ENCODE results near the gene FAIM.
A peak's percentile ranks its signal among the peaks of the same experiment; 100 is the strongest.
"Not testable (repeated sequence)": the region's sequence is repeated elsewhere in the genome, so short reads cannot be mapped to it uniquely, and the experiment has no call there.

Gene FAIM, protein sequence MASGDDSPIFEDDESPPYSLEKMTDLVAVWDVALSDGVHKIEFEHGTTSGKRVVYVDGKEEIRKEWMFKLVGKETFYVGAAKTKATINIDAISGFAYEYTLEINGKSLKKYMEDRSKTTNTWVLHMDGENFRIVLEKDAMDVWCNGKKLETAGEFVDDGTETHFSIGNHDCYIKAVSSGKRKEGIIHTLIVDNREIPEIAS

DNA sequence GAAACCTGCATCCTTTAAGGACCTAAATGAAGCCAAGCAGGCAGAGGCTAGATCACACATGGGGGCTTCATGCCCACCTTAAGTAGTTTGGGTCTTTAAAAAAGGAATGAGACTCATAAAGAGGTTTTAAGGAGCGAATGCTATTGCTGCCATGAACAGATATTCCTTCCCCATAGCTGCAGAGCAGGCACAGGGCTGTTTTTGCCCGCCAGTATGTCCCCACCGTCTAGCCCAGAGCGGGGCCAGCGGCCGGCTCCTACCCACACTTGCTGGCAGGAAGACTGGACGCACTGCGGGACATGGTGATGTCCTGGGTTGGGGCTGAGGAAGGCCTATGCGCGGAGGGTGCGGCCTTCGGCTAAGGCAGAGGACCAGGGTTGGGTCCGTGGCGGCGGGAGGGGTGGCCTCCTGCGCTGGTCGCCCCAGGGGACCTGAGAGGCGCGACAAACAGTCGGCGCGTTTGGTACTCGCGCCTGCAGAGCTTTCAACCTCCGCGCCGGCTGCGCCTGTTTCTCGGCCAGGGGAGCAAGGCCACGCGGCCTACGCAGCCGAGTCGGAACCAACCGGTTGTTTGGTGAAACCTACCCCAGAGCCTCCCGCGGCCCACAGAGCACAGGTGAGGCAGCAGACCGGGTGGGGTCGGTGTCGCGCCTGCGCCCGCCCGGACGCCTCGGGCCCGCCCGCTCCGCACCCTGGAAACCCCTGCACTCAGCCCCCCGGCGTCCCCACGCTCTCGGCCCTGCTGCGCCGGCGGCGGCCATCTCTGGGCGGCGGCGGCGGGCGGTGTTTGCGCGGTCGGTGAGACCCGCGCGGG, at the start of gene FAIM:
FAIM (plus strand) TSS at position 450 of the 814 bp plus-strand sequence. CDS start 10,956 bp downstream, outside the sequence.
- peak; percentile 79 for ATAC-seq (ENCODE audit: low read depth)
- Histone ChIP-seq H3K9me3 (ENCODE audit: severe bottlenecking) (no peaks in the 10 kb centered on the region), H3K36me3 (ENCODE audit: low read depth) (no peaks in the 10 kb centered on the region), H3K27ac (ENCODE audit: poor library complexity, severe bottlenecking) (peak within 1 kb of the TSS; percentile 35), H3K4me3 (ENCODE audit: severe bottlenecking) (peak within 1 kb of the TSS; percentile 51), H3K27me3 (ENCODE audit: insufficient read depth, poor library complexity, severe bottlenecking) (no peaks in the 10 kb centered on the region), H3K4me1 (ENCODE audit: insufficient read depth, poor library complexity, severe bottlenecking) (no peaks in the 10 kb centered on the region)
- TF ChIP-seq, protein P1, sequence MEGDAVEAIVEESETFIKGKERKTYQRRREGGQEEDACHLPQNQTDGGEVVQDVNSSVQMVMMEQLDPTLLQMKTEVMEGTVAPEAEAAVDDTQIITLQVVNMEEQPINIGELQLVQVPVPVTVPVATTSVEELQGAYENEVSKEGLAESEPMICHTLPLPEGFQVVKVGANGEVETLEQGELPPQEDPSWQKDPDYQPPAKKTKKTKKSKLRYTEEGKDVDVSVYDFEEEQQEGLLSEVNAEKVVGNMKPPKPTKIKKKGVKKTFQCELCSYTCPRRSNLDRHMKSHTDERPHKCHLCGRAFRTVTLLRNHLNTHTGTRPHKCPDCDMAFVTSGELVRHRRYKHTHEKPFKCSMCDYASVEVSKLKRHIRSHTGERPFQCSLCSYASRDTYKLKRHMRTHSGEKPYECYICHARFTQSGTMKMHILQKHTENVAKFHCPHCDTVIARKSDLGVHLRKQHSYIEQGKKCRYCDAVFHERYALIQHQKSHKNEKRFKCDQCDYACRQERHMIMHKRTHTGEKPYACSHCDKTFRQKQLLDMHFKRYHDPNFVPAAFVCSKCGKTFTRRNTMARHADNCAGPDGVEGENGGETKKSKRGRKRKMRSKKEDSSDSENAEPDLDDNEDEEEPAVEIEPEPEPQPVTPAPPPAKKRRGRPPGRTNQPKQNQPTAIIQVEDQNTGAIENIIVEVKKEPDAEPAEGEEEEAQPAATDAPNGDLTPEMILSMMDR (IDR thresholded peaks at IDR 0.05; ENCODE audit: poor library complexity, severe bottlenecking), result no peak
- peak; percentile 66 for DNase-seq (ENCODE audit: low spot score)

DNA sequence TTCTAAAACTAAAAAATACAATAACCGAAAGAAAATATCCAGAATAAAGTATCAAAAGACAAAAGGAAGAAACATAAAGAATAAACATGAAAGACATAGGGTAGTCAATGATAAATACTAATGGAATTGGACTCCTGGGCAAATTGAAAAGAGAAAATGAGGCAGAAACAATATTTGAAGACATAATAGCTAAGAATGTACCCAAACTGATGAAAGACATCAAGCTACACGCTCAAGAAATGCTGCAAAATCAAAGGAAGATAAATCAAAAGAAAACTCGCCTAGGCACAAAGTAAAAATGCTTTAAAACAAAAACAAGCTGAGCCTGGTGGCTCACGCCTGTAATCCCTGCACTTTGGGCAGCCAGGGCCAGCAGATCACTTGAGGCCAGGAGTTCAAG, 49.4 kb upstream of the FAIM start:
- H3K4me3 ChIP-seq (ENCODE audit: severe bottlenecking), result no peak overlapping the region
- ATAC-seq (ENCODE audit: low read depth) (no peak), DNase-seq (ENCODE audit: low spot score) (no peak)
- H3K27ac ChIP-seq (ENCODE audit: poor library complexity, severe bottlenecking), result no peak overlapping the region
- H3K36me3 ChIP-seq (ENCODE audit: low read depth), result no peaks in the 10 kb centered on the region
- no peaks in the 10 kb centered on the region for H3K4me1 ChIP-seq (ENCODE audit: insufficient read depth, poor library complexity, severe bottlenecking)
- TF ChIP-seq, protein P1 (IDR thresholded peaks at IDR 0.05; ENCODE audit: poor library complexity, severe bottlenecking), result no peak
- H3K27me3 ChIP-seq (ENCODE audit: insufficient read depth, poor library complexity, severe bottlenecking), result no peaks in the 10 kb centered on the region
- H3K9me3 ChIP-seq (ENCODE audit: severe bottlenecking), result no peaks in the 10 kb centered on the region

DNA sequence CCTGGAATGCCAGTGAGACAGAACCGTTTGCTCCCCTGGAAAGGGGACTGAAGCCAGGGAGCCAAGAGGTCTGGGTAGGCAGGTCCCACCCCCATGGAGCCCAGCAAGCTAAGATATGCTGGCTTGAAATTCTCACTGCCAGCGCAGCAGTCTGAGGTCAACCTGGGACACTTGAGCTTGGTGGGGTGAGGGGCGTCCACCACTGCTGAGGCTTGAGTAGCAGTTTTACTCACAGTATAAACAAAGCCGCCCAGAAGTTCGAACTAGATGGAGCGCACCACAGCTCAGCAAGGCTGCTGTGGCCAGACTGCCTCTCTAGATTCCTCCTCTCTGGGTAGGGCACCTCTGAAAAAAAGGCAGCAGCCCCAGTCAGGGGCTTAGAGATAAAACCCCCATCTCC, 48.1 kb upstream of the FAIM start:
- TF ChIP-seq, protein P1 (IDR thresholded peaks at IDR 0.05; ENCODE audit: poor library complexity, severe bottlenecking), result no peak
- H3K27ac ChIP-seq (ENCODE audit: poor library complexity, severe bottlenecking), result no peak overlapping the region
- H3K4me1 ChIP-seq (ENCODE audit: insufficient read depth, poor library complexity, severe bottlenecking), result no peaks in the 10 kb centered on the region
- H3K9me3 ChIP-seq (ENCODE audit: severe bottlenecking), result no peaks in the 10 kb centered on the region
- H3K36me3 ChIP-seq (ENCODE audit: low read depth), result no peaks in the 10 kb centered on the region
- no peak overlapping the region for H3K4me3 ChIP-seq (ENCODE audit: severe bottlenecking)
- ATAC-seq (ENCODE audit: low read depth), result no peak
- H3K27me3 ChIP-seq (ENCODE audit: insufficient read depth, poor library complexity, severe bottlenecking), result no peaks in the 10 kb centered on the region
- no peak for DNase-seq (ENCODE audit: low spot score)

DNA sequence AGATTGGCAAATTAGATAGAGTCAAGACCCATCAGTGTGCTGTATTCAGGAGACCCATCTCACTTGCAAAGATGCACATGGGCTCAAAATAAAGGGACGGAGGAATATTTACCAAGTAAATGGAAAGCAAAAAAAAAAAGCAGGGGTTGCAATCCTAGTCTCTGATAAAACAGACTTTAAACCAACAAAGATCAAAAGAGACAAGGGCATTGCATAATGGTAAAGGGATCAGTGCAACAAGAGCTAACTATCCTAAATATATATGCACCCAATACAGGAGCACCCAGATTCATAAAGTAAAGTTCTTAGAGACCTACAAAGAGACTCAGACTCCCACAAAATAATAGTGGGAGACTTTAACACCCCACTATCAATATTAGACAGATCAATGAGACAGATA, 45.7 kb upstream of the FAIM start:
- not testable (repeated sequence) for H3K9me3 ChIP-seq (ENCODE audit: severe bottlenecking); H3K4me3 ChIP-seq (ENCODE audit: severe bottlenecking); H3K36me3 ChIP-seq (ENCODE audit: low read depth); H3K27ac ChIP-seq (ENCODE audit: poor library complexity, severe bottlenecking); H3K27me3 ChIP-seq (ENCODE audit: insufficient read depth, poor library complexity, severe bottlenecking); ATAC-seq (ENCODE audit: low read depth); DNase-seq (ENCODE audit: low spot score); H3K4me1 ChIP-seq (ENCODE audit: insufficient read depth, poor library complexity, severe bottlenecking)

DNA sequence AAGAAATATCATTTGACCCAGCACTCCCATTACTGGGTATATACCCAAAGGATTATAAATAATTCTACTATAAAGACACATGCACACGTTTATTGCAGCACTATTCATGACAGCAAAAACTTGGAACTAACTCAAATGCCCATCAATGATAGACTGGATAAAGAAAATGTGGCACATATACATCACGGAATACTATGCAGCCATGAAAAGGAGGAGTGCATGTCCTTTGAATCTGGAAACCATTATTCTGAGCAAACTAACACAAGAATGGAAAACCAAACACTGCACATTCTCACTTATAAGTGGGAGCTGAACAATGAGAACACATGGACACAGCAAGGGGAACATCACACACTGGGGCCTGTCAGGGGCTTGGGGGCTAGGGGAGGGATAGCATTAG, 42.3 kb upstream of the FAIM start:
- H3K27me3 ChIP-seq (ENCODE audit: insufficient read depth, poor library complexity, severe bottlenecking); H3K4me1 ChIP-seq (ENCODE audit: insufficient read depth, poor library complexity, severe bottlenecking); DNase-seq (ENCODE audit: low spot score); H3K27ac ChIP-seq (ENCODE audit: poor library complexity, severe bottlenecking); H3K36me3 ChIP-seq (ENCODE audit: low read depth); H3K4me3 ChIP-seq (ENCODE audit: severe bottlenecking); ATAC-seq (ENCODE audit: low read depth); H3K9me3 ChIP-seq (ENCODE audit: severe bottlenecking): not testable (repeated sequence)
